ENCODE measurements around the gene PCDHB8. TPM values are rescaled to one million over a fixed set of nuclear protein-coding genes. Genes with fewer than 3 reads are reported as not detected.
"Not testable (repeated sequence)": the region's sequence is repeated elsewhere in the genome, so short reads cannot be mapped to it uniquely, and the experiment has no call there.

Gene PCDHB8
- 0.25 TPM for total RNA-seq

- not testable (repeated sequence) for H3K36me3 ChIP-seq; H3K27ac ChIP-seq; H3K27me3 ChIP-seq; H3K4me1 ChIP-seq; H3K4me3 ChIP-seq; DNase-seq (ENCODE audit: extremely low spot score in 2 of 2)
- H3K9me3 ChIP-seq: peaks cover 29% of the 10 kb centered on the region
- intact Hi-C loops (cut with DNase I): loop anchor here (5.0 kb wide), 1 partner anchor 1595 kb away; the partner anchor contains the start of gene ARHGAP26
Measured at GRCh38 chr5:141177577-141178191, at the start of gene PCDHB8. TSS of gene PCDHB8 (plus strand) at chr5:141177790. CDS start at chr5:141178035, 245 bp downstream.

GRCh38 chr5:141135030-141135717 is 42.4 kb upstream of the PCDHB8 start, which contains the start of gene PCDHB5:
TSS of gene PCDHB5 (plus strand) at chr5:141135206. CDS start at chr5:141135435, 229 bp downstream.
- no peaks in the 10 kb centered on the region for H3K27me3 ChIP-seq
- H3K4me1 ChIP-seq: no peaks in the 10 kb centered on the region
- no peak for TF ChIP-seq POLR2AphosphoS5 (IDR thresholded peaks at IDR 0.05; ENCODE audit: insufficient read depth in 1 of 2, low read depth in 1 of 2)
- TF ChIP-seq POLR2A (IDR thresholded peaks at IDR 0.05): no peak
- TF ChIP-seq CTCF (IDR thresholded peaks at IDR 0.05): no peak
- intact Hi-C loops (cut with DNase I): no loop called here
- DNase-seq (ENCODE audit: extremely low spot score in 2 of 2): no peak
- peak within 1 kb of the TSS; percentile 21 to 26 for H3K4me3 ChIP-seq
- H3K36me3 ChIP-seq: no peaks in the 10 kb centered on the region
- no peak within 1 kb of the TSS for H3K27ac ChIP-seq
- H3K9me3 ChIP-seq: peaks cover 8% of the 10 kb centered on the region

GRCh38 chr5:141135718-141136266 is 41.8 kb upstream of the PCDHB8 start:
- no peak for TF ChIP-seq POLR2A (IDR thresholded peaks at IDR 0.05)
- TF ChIP-seq CTCF (IDR thresholded peaks at IDR 0.05): no peak
- TF ChIP-seq POLR2AphosphoS5 (IDR thresholded peaks at IDR 0.05; ENCODE audit: insufficient read depth in 1 of 2, low read depth in 1 of 2): no peak
- Histone ChIP-seq H3K4me1 (no peaks in the 10 kb centered on the region), H3K27me3 (no peaks in the 10 kb centered on the region), H3K27ac (no peak overlapping the region), H3K9me3 (peaks cover 8% of the 10 kb centered on the region), H3K4me3 (peak overlapping the region; percentile 21 to 26), H3K36me3 (no peaks in the 10 kb centered on the region)
- intact Hi-C loops (cut with DNase I): no loop called here
- DNase-seq (ENCODE audit: extremely low spot score in 2 of 2): no peak

GRCh38 chr5:141137346-141137745 is 40.2 kb upstream of the PCDHB8 start:
- H3K36me3 ChIP-seq; H3K27me3 ChIP-seq; intact Hi-C loops (cut with DNase I); DNase-seq (ENCODE audit: extremely low spot score in 2 of 2); H3K27ac ChIP-seq; H3K4me1 ChIP-seq; H3K9me3 ChIP-seq; H3K4me3 ChIP-seq: not testable (repeated sequence)

- no peak for TF ChIP-seq POLR2A (IDR thresholded peaks at IDR 0.05)
- TF ChIP-seq POLR2AphosphoS5 (IDR thresholded peaks at IDR 0.05; ENCODE audit: insufficient read depth in 1 of 2, low read depth in 1 of 2): no peak
- no peak for TF ChIP-seq CTCF (IDR thresholded peaks at IDR 0.05)
- no peaks in the 10 kb centered on the region for H3K27me3 ChIP-seq
- H3K27ac ChIP-seq: no peak within 1 kb of the TSS
- peaks cover 13% of the 10 kb centered on the region for H3K9me3 ChIP-seq
- H3K4me1 ChIP-seq: no peaks in the 10 kb centered on the region
- no peak for DNase-seq (ENCODE audit: extremely low spot score in 2 of 2)
- intact Hi-C loops (cut with DNase I): no loop called here
- H3K4me3 ChIP-seq: peak within 1 kb of the TSS in 1 of 2 donors; percentile 8
- H3K36me3 ChIP-seq: no peaks in the 10 kb centered on the region
Measured at GRCh38 chr5:141149812-141150211, 27.8 kb upstream of the PCDHB8 start, which contains the start of gene PCDHB6. TSS of gene PCDHB6 (plus strand) at chr5:141150057. CDS start at chr5:141150258, 201 bp downstream.
